ENCODE measurements around the gene NXPE3.

The NXPE3 gene

GRCh38 chr3:101842935-101843330 is 63.9 kb downstream of the NXPE3 start:
- Histone ChIP-seq H3K4me3 (replicated peaks; ENCODE audit: insufficient read depth, low read length) (no peak overlapping the region), H3K27me3 (ENCODE audit: insufficient read depth, poor library complexity, severe bottlenecking) (no peaks in the 10 kb centered on the region), H3K27ac (replicated peaks) (no peak overlapping the region)
- TF ChIP-seq GABPA (IDR thresholded peaks at IDR 0.05; ENCODE audit: low read depth) (no peak), POLR2AphosphoS5 (IDR thresholded peaks at IDR 0.05; ENCODE audit: low read depth) (no peak), SPI1 (IDR thresholded peaks at IDR 0.05; ENCODE audit: borderline replicate concordance, low read depth) (no peak), REST (IDR thresholded peaks at IDR 0.05; ENCODE audit: insufficient replicate concordance, low read depth) (no peak)
- TF ChIP-seq, protein P1, sequence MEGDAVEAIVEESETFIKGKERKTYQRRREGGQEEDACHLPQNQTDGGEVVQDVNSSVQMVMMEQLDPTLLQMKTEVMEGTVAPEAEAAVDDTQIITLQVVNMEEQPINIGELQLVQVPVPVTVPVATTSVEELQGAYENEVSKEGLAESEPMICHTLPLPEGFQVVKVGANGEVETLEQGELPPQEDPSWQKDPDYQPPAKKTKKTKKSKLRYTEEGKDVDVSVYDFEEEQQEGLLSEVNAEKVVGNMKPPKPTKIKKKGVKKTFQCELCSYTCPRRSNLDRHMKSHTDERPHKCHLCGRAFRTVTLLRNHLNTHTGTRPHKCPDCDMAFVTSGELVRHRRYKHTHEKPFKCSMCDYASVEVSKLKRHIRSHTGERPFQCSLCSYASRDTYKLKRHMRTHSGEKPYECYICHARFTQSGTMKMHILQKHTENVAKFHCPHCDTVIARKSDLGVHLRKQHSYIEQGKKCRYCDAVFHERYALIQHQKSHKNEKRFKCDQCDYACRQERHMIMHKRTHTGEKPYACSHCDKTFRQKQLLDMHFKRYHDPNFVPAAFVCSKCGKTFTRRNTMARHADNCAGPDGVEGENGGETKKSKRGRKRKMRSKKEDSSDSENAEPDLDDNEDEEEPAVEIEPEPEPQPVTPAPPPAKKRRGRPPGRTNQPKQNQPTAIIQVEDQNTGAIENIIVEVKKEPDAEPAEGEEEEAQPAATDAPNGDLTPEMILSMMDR (IDR thresholded peaks at IDR 0.05; ENCODE audit: insufficient read depth, low read length) = no peak
- no peak for DNase-seq (ENCODE audit: low read depth in 1 of 2, low spot score in 1 of 2)

DNA sequence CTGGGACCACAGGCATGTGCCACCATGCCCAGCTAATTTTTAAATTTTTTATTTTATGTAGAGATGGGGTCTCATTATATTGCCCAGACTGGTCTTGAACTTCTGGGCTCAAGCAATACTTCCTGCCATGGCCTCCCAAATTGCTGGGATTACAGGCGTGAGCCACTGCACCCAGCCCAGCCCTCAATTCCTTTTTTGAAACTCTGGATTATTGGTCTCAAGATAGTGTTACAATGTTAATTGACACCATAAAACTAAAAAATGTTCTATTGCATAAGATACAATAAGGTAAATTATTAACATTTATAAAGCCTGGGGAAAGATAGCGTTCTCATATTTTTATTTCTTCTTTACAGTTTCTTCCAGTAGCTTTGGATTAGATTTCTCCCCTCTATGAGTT is 66.4 kb downstream of the NXPE3 start:
- Histone ChIP-seq H3K4me3 (replicated peaks; ENCODE audit: insufficient read depth, low read length) (no peak overlapping the region), H3K27me3 (ENCODE audit: insufficient read depth, poor library complexity, severe bottlenecking) (peaks cover 4% of the 10 kb centered on the region), H3K27ac (replicated peaks) (no peak overlapping the region)
- TF ChIP-seq GABPA (IDR thresholded peaks at IDR 0.05; ENCODE audit: low read depth) = no peak
- no peak for TF ChIP-seq POLR2AphosphoS5 (IDR thresholded peaks at IDR 0.05; ENCODE audit: low read depth)
- TF ChIP-seq, protein P1 (IDR thresholded peaks at IDR 0.05; ENCODE audit: insufficient read depth, low read length) = no peak
- no peak for TF ChIP-seq SPI1 (IDR thresholded peaks at IDR 0.05; ENCODE audit: borderline replicate concordance, low read depth)
- TF ChIP-seq REST (IDR thresholded peaks at IDR 0.05; ENCODE audit: insufficient replicate concordance, low read depth) = no peak
- no peak for DNase-seq (ENCODE audit: low read depth in 1 of 2, low spot score in 1 of 2)

GRCh38 chr3:101846709-101847108 is 67.7 kb downstream of the NXPE3 start:
- Histone ChIP-seq H3K27me3 (ENCODE audit: insufficient read depth, poor library complexity, severe bottlenecking) (peaks cover 9% of the 10 kb centered on the region), H3K27ac (replicated peaks) (no peak overlapping the region), H3K4me3 (replicated peaks; ENCODE audit: insufficient read depth, low read length) (no peak overlapping the region)
- no peak for DNase-seq (ENCODE audit: low read depth in 1 of 2, low spot score in 1 of 2)
- no peak for TF ChIP-seq GABPA (IDR thresholded peaks at IDR 0.05; ENCODE audit: low read depth)
- no peak for TF ChIP-seq REST (IDR thresholded peaks at IDR 0.05; ENCODE audit: insufficient replicate concordance, low read depth)
- no peak for TF ChIP-seq POLR2AphosphoS5 (IDR thresholded peaks at IDR 0.05; ENCODE audit: low read depth)
- TF ChIP-seq SPI1 (IDR thresholded peaks at IDR 0.05; ENCODE audit: borderline replicate concordance, low read depth) = no peak
- TF ChIP-seq, protein P1 (IDR thresholded peaks at IDR 0.05; ENCODE audit: insufficient read depth, low read length) = no peak

Data from HL-60 (cell line).